GM23338 (cell line): ENCODE measurements around the gene AGTR1. TPM values are rescaled to one million over a fixed set of nuclear protein-coding genes. Genes with fewer than 3 reads are reported as not detected.
"Not testable (repeated sequence)": the region's sequence is repeated elsewhere in the genome, so short reads cannot be mapped to it uniquely, and the experiment has no call there.

Experiments used
- ATAC-seq: fragments of 200-7000 bp; cut with Tn5 transposase; 3 replicates; pipeline ENCODE4 v1.9.1; 2020
- DNase-seq: peaks from one replicate; pipeline ENCODE4 v3.0.0-alpha.2; 2015; ENCODE audit warnings: low spot score
- H2AFZ ChIP-seq: fragments of 200-600 bp; sonication (generic); 2 replicates; pipeline ENCODE4 v1.8.0; 2016; ENCODE audit warnings: antibody characterized with exemption, mild to moderate bottlenecking, moderate library complexity
- H3F3A ChIP-seq: fragments of 200-600 bp; sonication (generic); replicated peaks from 2 replicates; pipeline ENCODE4 v1.8.0; 2017; ENCODE audit warnings: antibody characterized with exemption, mixed run types, low read depth
- H3K27ac ChIP-seq: fragments of 200-600 bp; sonication (generic); 2 replicates; pipeline ENCODE4 v1.6.1; 2016; ENCODE audit warnings: low read depth
- H3K27me3 ChIP-seq: fragments of 200-600 bp; sonication (generic); 2 replicates; pipeline ENCODE4 v1.8.0; 2016; ENCODE audit warnings: mild to moderate bottlenecking, mixed run types, moderate library complexity; ENCODE audit not compliant: insufficient read depth
- H3K36me3 ChIP-seq: fragments of 200-600 bp; sonication (generic); 2 replicates; pipeline ENCODE4 v1.8.0; 2016; ENCODE audit warnings: mild to moderate bottlenecking; ENCODE audit not compliant: insufficient read depth
- H3K4me1 ChIP-seq: fragments of 200-600 bp; sonication (generic); 2 replicates; pipeline ENCODE4 v1.8.0; 2016; ENCODE audit warnings: mild to moderate bottlenecking, moderate library complexity; ENCODE audit not compliant: insufficient read depth
- H3K4me2 ChIP-seq: fragments of 200-600 bp; sonication (generic); 2 replicates; pipeline ENCODE4 v1.7.1; 2017; ENCODE audit warnings: mixed run types
- H3K4me3 ChIP-seq: fragments of 200-600 bp; sonication (generic); 2 replicates; pipeline ENCODE4 v1.6.1; 2016; ENCODE audit warnings: mixed run types
- H3K79me2 ChIP-seq: fragments of 200-600 bp; sonication (generic); replicated peaks from 2 replicates; pipeline ENCODE4 v1.8.0; 2017; ENCODE audit warnings: mild to moderate bottlenecking; ENCODE audit not compliant: insufficient read depth
- H3K9me2 ChIP-seq: fragments of 200-600 bp; sonication (generic); 2 replicates; pipeline ENCODE4 v1.8.0; 2017; ENCODE audit not compliant: insufficient read depth
- H4K20me1 ChIP-seq: fragments of 200-600 bp; sonication (generic); replicated peaks from 2 replicates; pipeline ENCODE4 v1.8.0; 2017; ENCODE audit warnings: mild to moderate bottlenecking; ENCODE audit not compliant: insufficient read depth
- H3K27ac Mint-ChIP-seq: 2 replicates; pipeline ENCODE4 v1.8.0; 2020; ENCODE audit warnings: inconsistent platforms, mild to moderate bottlenecking, moderate library complexity, mixed read lengths
- H3K27me3 Mint-ChIP-seq: 3 replicates; pipeline ENCODE4 v1.8.0; 2022; ENCODE audit warnings: low read depth, mild to moderate bottlenecking, moderate library complexity, mixed read lengths, inconsistent platforms; ENCODE audit not compliant: insufficient read depth, poor library complexity
- H3K36me3 Mint-ChIP-seq: 3 replicates; pipeline ENCODE4 v1.8.0; 2021; ENCODE audit warnings: low read depth, mild to moderate bottlenecking, inconsistent platforms, moderate library complexity, mixed read lengths
- H3K4me1 Mint-ChIP-seq: 3 replicates; pipeline ENCODE4 v1.8.0; 2020; ENCODE audit warnings: mild to moderate bottlenecking, inconsistent platforms, mixed read lengths
- H3K4me3 Mint-ChIP-seq: 3 replicates; pipeline ENCODE4 v1.8.0; 2021; ENCODE audit warnings: moderate library complexity, mild to moderate bottlenecking, inconsistent platforms, mixed read lengths
- H3K9me3 Mint-ChIP-seq: 3 replicates; pipeline ENCODE4 v1.8.0; 2020; ENCODE audit warnings: moderate library complexity, mild to moderate bottlenecking, inconsistent platforms, mixed read lengths
- CREB1 ChIP-seq: fragments of 250-450 bp; sonication (Bioruptor Pico); IDR thresholded peaks from 2 replicates; pipeline ENCODE4 v1.5.0; 2020; ENCODE audit warnings: low read depth, mild to moderate bottlenecking, moderate library complexity
- EZH2 ChIP-seq: fragments of 200-600 bp; sonication (generic); IDR thresholded peaks from one replicate; pipeline ENCODE4 v1.8.0; 2017; ENCODE audit warnings: antibody characterized with exemption, mild to moderate bottlenecking, low read depth; ENCODE audit not compliant: unreplicated experiment
- EZH2phosphoT487 ChIP-seq: fragments of 200-600 bp; sonication (generic); IDR thresholded peaks from one replicate; pipeline ENCODE4 v1.8.1; 2018; ENCODE audit warnings: antibody characterized with exemption; ENCODE audit not compliant: unreplicated experiment
- JUNB ChIP-seq: IDR thresholded peaks from one replicate; pipeline ENCODE4 v1.6.1; 2016; ENCODE audit warnings: antibody characterized with exemption; ENCODE audit not compliant: unreplicated experiment
- POLR2AphosphoS5 ChIP-seq: IDR thresholded peaks from 2 replicates; pipeline ENCODE4 v1.6.1; 2016; ENCODE audit warnings: antibody characterized with exemption, low read depth
- ZNF114 ChIP-seq: fragments of 250-450 bp; sonication (Bioruptor Pico); IDR thresholded peaks from 2 replicates; pipeline ENCODE4 v1.5.0; 2020; ENCODE audit warnings: mild to moderate bottlenecking, moderate library complexity
- ZNF331 ChIP-seq: fragments of 250-450 bp; sonication (Bioruptor Pico); IDR thresholded peaks from 2 replicates; pipeline ENCODE4 v1.5.0; 2020; ENCODE audit warnings: low read depth, mild to moderate bottlenecking, moderate library complexity
- polyA plus RNA-seq: library from polyadenylated mRNA; unstranded; fragments of >200 nt; fragmentation: Nextera tagmentation; extraction: Ambion mirVana; gene quantifications from 2 replicates; pipeline ENCODE4 v1.2.1, GENCODE V29; 2016
- total RNA-seq: library from RNA; depleted of rRNA; stranded (reverse); fragments of >200 nt; shearing (Covaris generic); gene quantifications from 2 replicates; pipeline ENCODE4 v1.2.3, GENCODE V29; 2014
- TF ChIP-seq, protein P1 (sequence below): IDR thresholded peaks from 2 replicates; pipeline ENCODE4 v1.6.1; 2016; ENCODE audit warnings: antibody characterized with exemption
- TF ChIP-seq, protein P2 (sequence below): IDR thresholded peaks from one replicate; pipeline ENCODE4 v1.6.1; 2018; ENCODE audit warnings: antibody characterized with exemption; ENCODE audit not compliant: unreplicated experiment
- TF ChIP-seq, protein P3 (sequence below), 2 experiments: fragments of 200-600 bp in 1 of 2; sonication (generic) in 1 of 2; conservative IDR thresholded peaks; 2 replicates each; pipeline versions ENCODE4 v1.5.1 to v1.6.1; 2016 to 2017; ENCODE audit warnings: antibody characterized with exemption in 2 of 2, low read depth in 2 of 2, mild to moderate bottlenecking in 2 of 2, moderate library complexity in 1 of 2

Gene AGTR1
- total and polyA plus RNA-seq, 2 experiments from 2014 or later, result 0.16 TPM; not detected in 1

DNA sequence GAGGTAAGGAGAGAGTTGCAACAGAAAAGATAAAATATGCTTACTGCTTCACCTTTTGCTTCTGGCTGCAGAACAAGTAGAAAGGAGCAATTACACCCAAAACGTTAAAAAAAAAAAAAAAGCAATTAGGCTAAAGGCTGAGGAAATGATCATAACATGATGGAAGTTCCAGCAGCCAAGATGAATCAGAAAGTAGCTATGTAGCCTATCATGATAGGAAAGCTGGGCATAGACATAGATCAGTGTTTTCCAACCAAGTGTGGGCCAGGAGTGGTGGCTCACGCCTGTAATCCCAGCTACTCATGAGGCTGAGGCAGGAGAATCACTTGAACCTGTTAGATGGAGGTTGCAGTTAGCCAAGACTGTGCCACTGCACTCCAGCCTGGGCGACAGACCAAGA lies 52.6 kb downstream of the AGTR1 start:
- no peak for DNase-seq
- Histone ChIP-seq H2AFZ (no peak overlapping the region), H3K27ac (no peak overlapping the region), H4K20me1 (no peaks in the 10 kb centered on the region), H3F3A (no peaks in the 10 kb centered on the region), H3K9me2 (0 out of 2 replicates have a peak, but pooled peaks cover 4% of the 10 kb centered on the region), H3K36me3 (no peaks in the 10 kb centered on the region), H3K4me3 (no peak overlapping the region), H3K79me2 (no peaks in the 10 kb centered on the region), H3K27me3 (no peaks in the 10 kb centered on the region), H3K4me2 (no peak overlapping the region), H3K4me1 (no peaks in the 10 kb centered on the region)
- ATAC-seq, result no peak
- Mint-ChIP-seq H3K4me1 (no peaks in the 10 kb centered on the region), H3K27me3 (peaks cover 2% of the 10 kb centered on the region), H3K27ac (no peak overlapping the region), H3K4me3 (no peak overlapping the region), H3K9me3 (no peaks in the 10 kb centered on the region), H3K36me3 (no peaks in the 10 kb centered on the region)
- TF ChIP-seq ZNF114 (CRISPR knock-in tag), result no peak
- TF ChIP-seq, protein P1, sequence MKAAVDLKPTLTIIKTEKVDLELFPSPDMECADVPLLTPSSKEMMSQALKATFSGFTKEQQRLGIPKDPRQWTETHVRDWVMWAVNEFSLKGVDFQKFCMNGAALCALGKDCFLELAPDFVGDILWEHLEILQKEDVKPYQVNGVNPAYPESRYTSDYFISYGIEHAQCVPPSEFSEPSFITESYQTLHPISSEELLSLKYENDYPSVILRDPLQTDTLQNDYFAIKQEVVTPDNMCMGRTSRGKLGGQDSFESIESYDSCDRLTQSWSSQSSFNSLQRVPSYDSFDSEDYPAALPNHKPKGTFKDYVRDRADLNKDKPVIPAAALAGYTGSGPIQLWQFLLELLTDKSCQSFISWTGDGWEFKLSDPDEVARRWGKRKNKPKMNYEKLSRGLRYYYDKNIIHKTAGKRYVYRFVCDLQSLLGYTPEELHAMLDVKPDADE, result no peak
- no peak for TF ChIP-seq POLR2AphosphoS5
- TF ChIP-seq CREB1, result no peak
- TF ChIP-seq, protein P2, sequence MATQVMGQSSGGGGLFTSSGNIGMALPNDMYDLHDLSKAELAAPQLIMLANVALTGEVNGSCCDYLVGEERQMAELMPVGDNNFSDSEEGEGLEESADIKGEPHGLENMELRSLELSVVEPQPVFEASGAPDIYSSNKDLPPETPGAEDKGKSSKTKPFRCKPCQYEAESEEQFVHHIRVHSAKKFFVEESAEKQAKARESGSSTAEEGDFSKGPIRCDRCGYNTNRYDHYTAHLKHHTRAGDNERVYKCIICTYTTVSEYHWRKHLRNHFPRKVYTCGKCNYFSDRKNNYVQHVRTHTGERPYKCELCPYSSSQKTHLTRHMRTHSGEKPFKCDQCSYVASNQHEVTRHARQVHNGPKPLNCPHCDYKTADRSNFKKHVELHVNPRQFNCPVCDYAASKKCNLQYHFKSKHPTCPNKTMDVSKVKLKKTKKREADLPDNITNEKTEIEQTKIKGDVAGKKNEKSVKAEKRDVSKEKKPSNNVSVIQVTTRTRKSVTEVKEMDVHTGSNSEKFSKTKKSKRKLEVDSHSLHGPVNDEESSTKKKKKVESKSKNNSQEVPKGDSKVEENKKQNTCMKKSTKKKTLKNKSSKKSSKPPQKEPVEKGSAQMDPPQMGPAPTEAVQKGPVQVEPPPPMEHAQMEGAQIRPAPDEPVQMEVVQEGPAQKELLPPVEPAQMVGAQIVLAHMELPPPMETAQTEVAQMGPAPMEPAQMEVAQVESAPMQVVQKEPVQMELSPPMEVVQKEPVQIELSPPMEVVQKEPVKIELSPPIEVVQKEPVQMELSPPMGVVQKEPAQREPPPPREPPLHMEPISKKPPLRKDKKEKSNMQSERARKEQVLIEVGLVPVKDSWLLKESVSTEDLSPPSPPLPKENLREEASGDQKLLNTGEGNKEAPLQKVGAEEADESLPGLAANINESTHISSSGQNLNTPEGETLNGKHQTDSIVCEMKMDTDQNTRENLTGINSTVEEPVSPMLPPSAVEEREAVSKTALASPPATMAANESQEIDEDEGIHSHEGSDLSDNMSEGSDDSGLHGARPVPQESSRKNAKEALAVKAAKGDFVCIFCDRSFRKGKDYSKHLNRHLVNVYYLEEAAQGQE, result no peak
- TF ChIP-seq EZH2, result no peak
- no peak for TF ChIP-seq EZH2phosphoT487
- no peak for TF ChIP-seq JUNB
- TF ChIP-seq, protein P3, sequence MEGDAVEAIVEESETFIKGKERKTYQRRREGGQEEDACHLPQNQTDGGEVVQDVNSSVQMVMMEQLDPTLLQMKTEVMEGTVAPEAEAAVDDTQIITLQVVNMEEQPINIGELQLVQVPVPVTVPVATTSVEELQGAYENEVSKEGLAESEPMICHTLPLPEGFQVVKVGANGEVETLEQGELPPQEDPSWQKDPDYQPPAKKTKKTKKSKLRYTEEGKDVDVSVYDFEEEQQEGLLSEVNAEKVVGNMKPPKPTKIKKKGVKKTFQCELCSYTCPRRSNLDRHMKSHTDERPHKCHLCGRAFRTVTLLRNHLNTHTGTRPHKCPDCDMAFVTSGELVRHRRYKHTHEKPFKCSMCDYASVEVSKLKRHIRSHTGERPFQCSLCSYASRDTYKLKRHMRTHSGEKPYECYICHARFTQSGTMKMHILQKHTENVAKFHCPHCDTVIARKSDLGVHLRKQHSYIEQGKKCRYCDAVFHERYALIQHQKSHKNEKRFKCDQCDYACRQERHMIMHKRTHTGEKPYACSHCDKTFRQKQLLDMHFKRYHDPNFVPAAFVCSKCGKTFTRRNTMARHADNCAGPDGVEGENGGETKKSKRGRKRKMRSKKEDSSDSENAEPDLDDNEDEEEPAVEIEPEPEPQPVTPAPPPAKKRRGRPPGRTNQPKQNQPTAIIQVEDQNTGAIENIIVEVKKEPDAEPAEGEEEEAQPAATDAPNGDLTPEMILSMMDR (conservative IDR thresholded peaks at IDR 0.05; ENCODE audit: low read depth in 2 of 2), result no peak
- no peak for TF ChIP-seq ZNF331 (CRISPR knock-in tag)

DNA sequence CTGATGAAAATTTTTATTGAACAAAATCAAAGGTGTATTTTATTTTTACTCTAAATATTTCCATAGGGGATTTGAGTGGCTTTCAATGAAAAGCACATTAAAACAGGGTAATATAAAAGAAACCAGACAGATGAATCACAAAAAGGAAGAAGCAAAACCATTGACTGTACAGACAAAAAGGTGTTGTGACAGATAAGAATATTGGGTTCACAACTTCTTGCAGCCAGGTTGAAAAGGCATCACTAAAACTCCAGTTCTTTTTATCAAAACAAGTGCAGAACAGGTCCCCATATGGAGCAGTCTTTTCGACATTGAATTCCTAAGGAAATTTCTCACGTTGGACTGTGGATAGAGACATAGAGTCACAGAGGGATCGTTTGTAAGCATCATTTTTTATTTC lies 53.8 kb downstream of the AGTR1 start:
- H3K27me3 ChIP-seq, result no peaks in the 10 kb centered on the region
- ATAC-seq (no peak), DNase-seq (no peak)
- H3K4me2 ChIP-seq, result no peak overlapping the region
- Mint-ChIP-seq H3K27me3 (peaks cover 2% of the 10 kb centered on the region), H3K27ac (no peak overlapping the region), H3K9me3 (no peaks in the 10 kb centered on the region), H3K36me3 (no peaks in the 10 kb centered on the region), H3K4me1 (no peaks in the 10 kb centered on the region), H3K4me3 (no peak overlapping the region)
- no peaks in the 10 kb centered on the region for H4K20me1 ChIP-seq
- no peaks in the 10 kb centered on the region for H3K36me3 ChIP-seq
- no peaks in the 10 kb centered on the region for H3K4me1 ChIP-seq
- no peak overlapping the region for H3K27ac ChIP-seq
- H3K4me3 ChIP-seq, result no peak overlapping the region
- H2AFZ ChIP-seq, result no peak overlapping the region
- TF ChIP-seq POLR2AphosphoS5 (no peak), CREB1 (no peak)
- H3F3A ChIP-seq, result no peaks in the 10 kb centered on the region
- H3K79me2 ChIP-seq, result no peaks in the 10 kb centered on the region
- 0 out of 2 replicates have a peak, but pooled peaks cover 4% of the 10 kb centered on the region for H3K9me2 ChIP-seq

DNA sequence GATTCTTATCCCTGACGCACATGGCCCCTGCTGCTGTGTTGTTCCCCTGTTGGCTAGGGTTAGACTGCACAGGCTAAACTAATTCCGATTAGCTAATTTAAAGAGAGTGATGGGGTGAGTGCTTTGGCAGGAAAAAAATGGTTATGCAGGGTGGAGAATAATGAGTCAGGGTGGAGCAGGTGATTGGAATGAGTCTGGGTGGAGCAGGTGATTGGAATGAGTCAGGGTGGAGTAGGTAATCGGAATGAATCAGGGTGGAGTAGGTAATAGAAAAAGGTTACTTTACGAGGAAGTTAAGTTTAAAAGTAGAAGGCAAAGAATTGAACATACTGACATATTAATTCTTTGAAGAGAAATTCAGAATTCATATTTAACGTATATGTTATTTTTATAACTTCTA lies 55.7 kb downstream of the AGTR1 start:
- DNase-seq, H3K27me3 ChIP-seq, H3K27ac ChIP-seq, H3K36me3 Mint-ChIP-seq, H3K27ac Mint-ChIP-seq, H3F3A ChIP-seq, H3K4me1 Mint-ChIP-seq, H3K9me3 Mint-ChIP-seq, H3K79me2 ChIP-seq, H2AFZ ChIP-seq, H3K4me3 Mint-ChIP-seq, H3K27me3 Mint-ChIP-seq, H3K4me1 ChIP-seq, H3K9me2 ChIP-seq, H3K4me3 ChIP-seq, ATAC-seq, H4K20me1 ChIP-seq, H3K4me2 ChIP-seq, H3K36me3 ChIP-seq: not testable (repeated sequence)
